ENCODE data around the gene FRAS1.
"Not testable (repeated sequence)": the region's sequence is repeated elsewhere in the genome, so short reads cannot be mapped to it uniquely, and the experiment has no call there.

FRAS1 gene

DNA sequence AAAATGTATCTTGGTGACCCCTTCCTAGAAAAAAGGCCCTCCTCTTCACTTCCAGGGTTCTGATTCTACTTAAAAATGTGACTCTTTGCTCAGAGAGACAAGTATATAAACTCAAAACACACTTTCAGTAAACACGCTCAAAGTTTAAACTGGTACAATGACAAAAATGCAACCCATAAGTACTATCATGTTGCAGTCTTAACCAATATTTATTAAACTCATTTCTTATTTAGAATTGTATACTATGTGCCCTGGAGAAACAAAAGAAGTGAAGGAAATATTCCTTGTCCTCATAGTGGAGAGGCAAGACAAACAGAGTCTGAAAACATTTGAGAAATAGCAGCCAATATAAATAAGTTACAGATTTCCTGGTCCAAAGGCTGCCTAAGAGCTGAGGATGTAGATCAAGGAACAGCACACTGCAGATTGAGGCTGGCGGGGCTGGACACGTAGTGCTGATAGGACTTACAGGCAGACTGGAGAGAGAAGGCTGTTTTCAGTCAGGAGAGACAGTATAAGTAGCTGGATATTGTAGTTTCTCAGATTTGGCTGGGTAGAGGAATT, 455.3 kb downstream of the FRAS1 start:
- no peak for DNase-seq (ENCODE audit: low spot score)

- no peak for DNase-seq (ENCODE audit: low spot score)
Observed at GRCh38 chr4:78513411-78513975, 456.4 kb downstream of the FRAS1 start.

DNA sequence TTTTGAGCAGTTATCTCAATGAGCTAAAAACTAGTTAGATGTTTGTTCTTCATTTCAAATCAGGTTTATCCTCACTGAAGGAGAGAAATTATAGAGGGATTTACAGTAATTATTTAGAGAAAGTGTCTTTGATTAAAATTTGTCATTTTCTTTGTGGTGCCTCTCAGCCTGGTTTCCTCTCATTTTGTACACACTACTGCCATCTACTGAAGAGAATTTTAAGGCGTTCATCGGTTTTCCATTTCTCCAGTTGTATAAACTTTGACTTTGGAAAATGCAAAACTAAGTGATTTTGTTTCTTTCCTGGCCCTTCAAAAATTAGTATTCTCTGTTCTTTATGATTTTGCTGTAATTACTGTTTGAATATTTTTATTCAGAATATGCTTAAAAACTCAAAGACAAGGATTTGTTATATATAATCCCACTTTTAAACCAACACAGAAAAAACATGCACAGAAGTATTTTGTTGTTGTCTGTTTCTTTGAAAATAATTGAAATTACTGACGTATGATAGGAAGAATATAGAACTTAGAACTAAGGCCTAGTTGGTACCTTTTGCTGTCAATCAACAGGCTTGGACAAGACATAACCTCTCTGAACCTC, 460.0 kb downstream of the FRAS1 start:
- peak; percentile 44 for DNase-seq (ENCODE audit: low spot score)

DNA sequence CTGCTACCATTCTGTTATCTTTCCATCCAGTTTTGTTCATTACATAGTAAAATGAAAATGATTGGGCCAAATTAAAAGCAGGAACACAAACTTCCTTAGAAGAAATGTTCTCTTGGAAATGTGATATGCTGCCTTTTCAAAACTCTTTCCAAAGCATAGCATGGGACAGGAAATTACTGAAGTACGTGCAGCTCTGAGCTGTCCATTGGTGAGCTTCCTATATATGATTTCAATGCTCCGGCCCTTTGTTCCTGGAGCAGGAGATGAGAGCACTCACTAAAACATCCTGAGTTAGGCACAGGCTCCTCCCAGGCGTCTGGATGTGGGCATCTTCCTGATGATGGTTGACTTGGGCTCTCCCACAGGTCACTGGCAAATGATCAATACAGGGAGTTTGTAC, 461.4 kb downstream of the FRAS1 start:
- DNase-seq (ENCODE audit: low spot score) = no peak

DNA sequence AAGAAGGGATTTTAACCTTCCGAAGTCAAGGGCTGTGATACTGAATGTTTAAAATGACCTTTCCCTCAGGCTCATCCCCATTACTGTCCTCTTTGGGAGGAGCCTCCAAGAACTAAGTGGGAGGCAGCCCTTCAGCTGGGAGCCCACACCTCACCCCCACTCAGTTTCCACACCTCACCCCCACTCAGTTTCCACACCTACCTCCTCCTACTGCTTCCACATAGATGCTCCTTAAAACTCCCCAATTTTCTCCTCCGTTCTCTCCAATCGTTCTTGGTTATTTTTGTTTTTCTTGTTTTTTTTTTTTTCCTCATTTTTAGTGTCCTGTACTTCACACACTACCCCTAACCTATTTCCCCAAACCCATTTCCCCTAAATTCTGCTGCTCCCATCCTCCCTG, 462.8 kb downstream of the FRAS1 start:
- no peak for DNase-seq (ENCODE audit: low spot score)

GRCh38 chr4:78520808-78521226, 463.7 kb downstream of the FRAS1 start:
- DNase-seq (ENCODE audit: low spot score) = no peak

DNA sequence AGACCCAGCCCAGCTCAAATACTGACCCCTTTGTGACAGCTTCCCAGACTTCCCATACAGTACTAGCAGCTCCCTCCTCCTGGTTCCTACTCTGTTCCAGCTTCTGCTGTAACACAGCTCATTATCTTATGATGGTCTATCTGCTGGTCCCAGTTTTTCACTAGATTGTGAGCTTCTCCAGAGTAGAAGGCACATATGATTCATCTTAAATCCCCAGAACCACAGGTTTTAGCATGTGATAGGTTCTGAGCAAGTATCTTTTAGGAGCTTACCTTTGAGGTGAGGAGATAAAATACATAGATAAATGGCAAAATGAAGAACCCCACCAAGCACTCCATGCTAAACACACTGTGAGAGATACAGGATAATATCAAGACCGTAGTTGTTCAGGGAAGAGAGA, 466.9 kb downstream of the FRAS1 start:
- no peak for DNase-seq (ENCODE audit: low spot score)

DNA sequence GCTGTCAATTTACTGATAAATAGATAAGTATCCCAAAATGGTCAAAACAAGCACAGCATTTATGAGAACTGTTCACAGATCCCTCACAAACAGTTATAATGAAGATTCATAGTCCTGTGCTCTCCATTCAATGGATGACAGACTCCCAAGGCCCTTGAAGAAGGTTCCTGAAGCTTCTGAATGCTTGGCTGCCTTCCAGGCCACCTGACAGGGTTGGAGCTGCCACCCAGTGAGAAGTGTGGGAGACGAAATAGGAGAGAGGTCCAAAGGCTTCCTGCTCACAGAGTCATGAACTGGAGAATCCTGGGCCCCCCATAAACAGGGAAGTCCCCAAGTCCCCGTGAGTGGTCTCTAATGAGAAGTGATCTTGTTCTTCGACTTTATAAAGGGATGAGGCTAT, 468.4 kb downstream of the FRAS1 start:
- DNase-seq (ENCODE audit: low spot score) = no peak

GRCh38 chr4:78527103-78527502, 470.0 kb downstream of the FRAS1 start:
- DNase-seq (ENCODE audit: low spot score) = no peak

- DNase-seq (ENCODE audit: low spot score) = no peak
Observed at GRCh38 chr4:78527555-78527954, 470.4 kb downstream of the FRAS1 start.

- DNase-seq (ENCODE audit: low spot score) = no peak
Observed at GRCh38 chr4:78528327-78528726, 471.2 kb downstream of the FRAS1 start.

DNA sequence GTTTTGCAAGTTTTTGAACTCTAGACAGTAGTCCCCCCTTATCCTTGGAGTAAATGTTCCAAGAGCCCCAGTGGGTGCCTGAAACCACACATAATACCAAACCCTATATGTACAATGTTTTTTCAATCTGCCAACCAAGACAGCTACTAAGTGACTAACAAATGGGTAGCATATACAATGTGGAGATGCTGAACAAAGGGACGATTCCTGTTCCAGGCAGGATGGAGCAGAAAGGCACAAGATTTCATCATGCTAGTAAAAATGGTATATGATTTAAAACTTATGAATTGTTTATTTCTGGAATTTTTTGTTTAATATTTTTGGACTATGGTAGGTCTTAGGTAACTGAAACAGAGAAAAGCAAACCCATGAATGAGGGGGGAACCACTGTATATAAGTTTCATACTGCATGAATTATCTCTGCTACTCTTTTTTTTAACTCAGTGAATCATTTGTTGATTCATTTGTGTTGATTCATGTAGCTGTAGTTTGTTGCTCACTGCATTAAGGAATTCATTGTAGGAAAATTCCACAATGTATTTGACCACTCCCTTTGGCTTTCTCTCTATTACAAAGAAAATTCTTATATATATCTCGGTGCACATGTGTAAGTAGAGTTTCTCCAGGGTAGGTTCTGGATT, 472.6 kb downstream of the FRAS1 start:
- no peak for DNase-seq (ENCODE audit: low spot score)

GRCh38 chr4:78532046-78532445, 474.9 kb downstream of the FRAS1 start:
- no peak for DNase-seq (ENCODE audit: low spot score)

- no peak for DNase-seq (ENCODE audit: low spot score)
Observed at GRCh38 chr4:78533854-78534253, 476.7 kb downstream of the FRAS1 start.

GRCh38 chr4:78534286-78534955, 477.3 kb downstream of the FRAS1 start:
- no peak for DNase-seq (ENCODE audit: low spot score)

DNA sequence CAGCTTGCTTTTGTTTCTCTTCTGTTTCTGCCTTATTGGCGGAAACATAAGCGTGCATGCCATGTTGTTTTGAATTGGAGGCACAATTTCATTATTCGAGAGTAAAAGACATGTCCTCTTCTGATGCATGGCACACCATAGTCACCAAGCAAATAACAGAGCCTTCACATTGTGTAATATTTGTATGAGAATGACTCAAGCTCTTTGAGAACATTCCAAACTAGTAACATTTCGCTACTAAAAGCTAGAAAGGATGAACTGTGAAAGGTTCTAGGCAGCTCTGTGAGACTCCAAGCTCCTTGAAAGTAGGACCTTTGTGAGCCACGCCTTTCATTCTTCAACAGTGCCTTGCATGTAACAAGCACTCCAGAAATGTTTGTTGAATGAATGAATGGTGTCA, 485.2 kb downstream of the FRAS1 start:
- DNase-seq (ENCODE audit: low spot score) = no peak

- DNase-seq (ENCODE audit: low spot score) = no peak
Observed at GRCh38 chr4:78543424-78544125, 486.5 kb downstream of the FRAS1 start.

DNA sequence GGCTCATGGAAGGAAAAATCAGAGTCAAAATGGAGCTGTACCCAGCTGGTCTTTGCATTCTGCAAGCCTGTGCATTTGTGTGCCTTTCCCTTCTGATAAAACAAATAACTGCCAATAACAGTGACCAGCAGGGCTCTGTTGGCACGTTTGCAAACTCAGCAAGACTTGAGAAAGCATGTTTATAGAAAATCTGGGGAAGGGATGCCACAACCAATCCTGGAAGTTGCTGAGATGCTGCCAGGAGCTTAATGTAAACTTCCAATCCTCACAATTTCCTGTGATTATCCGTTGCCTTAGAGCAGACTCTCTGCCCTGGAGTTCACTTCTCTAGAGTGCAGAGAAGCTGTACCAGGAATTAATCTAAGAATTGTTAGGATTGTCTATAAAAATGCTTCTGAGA, 487.6 kb downstream of the FRAS1 start:
- no peak for DNase-seq (ENCODE audit: low spot score)

DNA sequence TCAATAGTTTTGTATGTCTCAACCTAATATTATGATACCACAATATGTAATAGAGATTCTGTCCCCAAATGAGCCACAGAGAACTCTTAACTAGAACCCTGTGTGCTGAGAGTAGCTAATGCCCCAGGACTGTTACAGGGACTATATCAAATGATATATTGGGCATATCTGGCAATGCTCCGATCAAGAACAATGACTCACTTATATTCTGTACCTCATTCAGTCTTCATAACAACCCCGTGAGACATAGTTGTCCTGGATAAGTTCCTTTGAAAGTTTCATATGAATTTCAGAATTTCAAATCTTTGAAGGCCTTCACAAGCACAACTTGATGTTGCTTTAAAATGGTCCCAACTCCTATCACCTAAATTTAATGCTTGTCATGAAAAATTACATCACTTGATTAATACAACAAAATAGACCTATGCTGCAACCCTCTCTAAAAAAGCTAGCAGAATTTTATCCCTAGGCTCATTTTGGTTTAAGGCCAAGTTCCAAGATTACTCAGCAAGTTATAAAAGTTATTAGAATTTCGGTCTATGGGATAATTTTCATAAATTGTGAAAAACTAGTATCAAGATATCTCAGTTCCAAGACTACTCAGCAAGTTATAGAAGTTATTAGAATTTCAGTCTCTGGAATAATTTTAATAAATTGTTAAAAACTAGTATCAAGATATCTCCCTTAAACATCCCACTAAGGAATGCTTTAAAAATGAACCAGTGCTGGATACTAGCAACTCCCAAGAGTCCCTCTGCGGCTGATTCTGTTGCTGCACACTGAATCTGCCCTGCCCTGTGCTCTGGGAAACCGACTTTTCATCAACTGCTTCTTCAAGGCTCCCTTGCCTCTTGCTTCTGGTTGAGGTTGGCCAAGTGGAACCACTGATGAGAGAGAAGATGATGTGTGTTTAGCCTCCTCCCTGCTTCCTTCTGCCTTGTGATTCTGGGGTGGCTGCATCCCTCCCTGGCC, 488.4 kb downstream of the FRAS1 start:
- DNase-seq (ENCODE audit: low spot score) = no peak

DNA sequence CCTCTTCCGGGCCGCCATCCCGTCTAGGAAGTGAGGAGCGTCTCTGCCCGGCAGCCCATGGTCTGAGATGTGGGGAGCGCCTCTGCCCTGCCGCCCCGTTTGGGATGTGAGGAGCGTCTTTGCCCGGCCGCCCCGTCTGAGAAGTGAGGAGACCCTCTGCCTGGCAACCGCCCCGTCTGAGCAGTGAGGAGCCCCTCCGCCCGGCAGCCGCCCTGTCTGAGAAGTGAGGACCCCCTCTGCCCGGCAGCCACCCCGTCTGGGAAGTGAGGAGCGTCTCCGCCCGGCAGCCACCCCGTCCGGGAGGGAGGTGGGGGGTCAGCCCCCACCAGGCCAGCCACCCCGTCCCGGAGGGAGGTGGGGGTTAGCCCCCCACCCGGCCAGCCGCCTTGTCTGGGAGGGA, 490.8 kb downstream of the FRAS1 start:
- DNase-seq (ENCODE audit: low spot score) = not testable (repeated sequence)

- DNase-seq (ENCODE audit: low spot score) = not testable (repeated sequence)
Observed at GRCh38 chr4:78548889-78549288, 491.8 kb downstream of the FRAS1 start.

Data from NAMALWA (cell line).